Suppressor macrophage treated with lipopolysaccharide for 1 hour (primary cell): ENCODE results near the gene MAST4.
"Not testable (repeated sequence)": the region's sequence is repeated elsewhere in the genome, so short reads cannot be mapped to it uniquely, and the experiment has no call there.

Source experiments
- DNase-seq, 3 donors: peaks; one replicate each; pipeline ENCODE4 v3.0.0-alpha.2; 2020 to 2022

The MAST4 gene

DNA sequence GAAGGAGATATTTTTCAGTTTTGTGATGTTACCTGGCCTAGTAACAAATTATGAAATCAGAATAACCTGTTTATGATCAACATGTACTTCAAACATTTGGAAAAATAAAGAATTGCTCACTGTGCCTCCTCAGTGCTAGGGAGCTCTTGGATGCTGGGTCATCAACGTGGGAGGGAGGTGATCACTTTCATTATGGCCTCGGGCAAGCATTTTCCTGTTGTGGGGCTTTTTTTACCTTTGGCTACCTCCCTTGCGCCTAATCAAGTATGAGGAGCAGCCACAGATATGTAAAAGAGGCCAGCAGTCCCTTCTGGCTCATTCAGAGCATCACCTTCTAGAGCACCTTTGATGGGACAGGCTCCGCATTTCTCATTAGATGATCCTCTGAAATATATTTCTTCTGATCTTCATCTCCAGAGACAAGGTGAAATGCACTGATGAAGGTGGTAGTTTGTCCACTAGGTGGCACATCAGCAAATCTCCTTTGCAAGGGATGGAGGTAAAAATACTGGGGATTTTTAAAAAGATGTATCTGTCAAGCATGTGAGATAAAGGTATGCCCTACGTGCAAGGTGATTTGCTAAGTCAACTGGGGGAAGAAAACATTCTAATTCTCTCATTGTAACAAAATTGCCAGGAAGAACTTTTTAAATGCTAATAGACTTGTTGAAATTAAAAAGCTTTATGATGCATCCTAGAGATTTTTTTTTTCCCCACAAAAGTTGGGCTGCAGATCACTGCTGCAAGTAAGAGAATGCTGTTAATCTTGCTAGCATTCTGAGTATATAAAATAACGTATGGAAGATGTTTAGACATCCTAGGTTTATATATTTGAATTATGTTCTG is 218.2 kb downstream of the MAST4 start:
- peak; percentile 60 to 76 (median 60) for DNase-seq

DNA sequence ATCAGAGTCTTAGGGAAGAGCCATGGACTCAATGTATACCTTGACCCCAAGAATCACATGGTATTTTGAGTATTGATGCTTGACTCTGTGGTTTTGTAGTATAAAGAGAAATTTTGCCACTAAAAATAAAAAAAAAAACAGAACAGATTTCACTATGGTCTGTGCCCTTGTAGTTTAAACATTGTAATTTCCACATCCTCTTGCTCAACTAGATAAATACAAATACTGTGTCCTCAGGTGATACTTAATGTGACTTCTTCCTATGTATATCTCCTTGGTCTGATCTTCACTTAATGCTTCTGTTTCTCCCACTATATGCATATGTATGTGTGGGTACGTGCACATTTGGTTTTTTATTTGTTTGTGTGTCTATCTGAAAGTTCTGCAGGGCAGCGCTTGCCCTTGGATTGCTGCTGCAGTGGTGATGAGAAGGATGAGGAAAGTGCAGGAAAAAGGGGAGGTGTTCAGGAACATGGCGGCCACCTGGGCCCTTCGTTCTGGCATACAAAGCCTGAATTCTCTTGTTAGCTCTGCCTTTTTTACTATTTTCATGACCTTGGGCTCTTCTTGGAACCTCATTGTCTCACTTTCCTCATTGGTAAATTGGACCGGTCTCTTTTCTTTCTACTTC is 222.2 kb downstream of the MAST4 start:
- no peak for DNase-seq

DNA sequence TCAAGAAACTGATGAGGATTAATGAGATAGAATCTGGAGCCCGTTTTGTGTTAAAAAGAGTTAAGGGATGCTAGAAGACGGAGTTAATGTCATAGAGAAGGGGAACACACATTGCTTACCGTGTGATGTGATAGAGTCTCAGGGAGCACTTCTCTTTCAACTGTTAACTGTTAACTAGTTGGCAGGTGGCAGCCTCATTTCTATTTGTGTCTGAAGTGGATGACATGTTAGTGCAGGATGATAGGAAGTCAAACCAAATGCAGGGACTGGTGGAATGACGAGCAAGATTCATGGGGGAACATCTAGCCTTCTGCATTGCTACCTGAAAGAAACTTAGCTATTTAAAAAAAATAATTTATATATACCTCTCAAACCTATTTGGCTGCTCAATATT is 222.7 kb downstream of the MAST4 start:
- no peak for DNase-seq

DNA sequence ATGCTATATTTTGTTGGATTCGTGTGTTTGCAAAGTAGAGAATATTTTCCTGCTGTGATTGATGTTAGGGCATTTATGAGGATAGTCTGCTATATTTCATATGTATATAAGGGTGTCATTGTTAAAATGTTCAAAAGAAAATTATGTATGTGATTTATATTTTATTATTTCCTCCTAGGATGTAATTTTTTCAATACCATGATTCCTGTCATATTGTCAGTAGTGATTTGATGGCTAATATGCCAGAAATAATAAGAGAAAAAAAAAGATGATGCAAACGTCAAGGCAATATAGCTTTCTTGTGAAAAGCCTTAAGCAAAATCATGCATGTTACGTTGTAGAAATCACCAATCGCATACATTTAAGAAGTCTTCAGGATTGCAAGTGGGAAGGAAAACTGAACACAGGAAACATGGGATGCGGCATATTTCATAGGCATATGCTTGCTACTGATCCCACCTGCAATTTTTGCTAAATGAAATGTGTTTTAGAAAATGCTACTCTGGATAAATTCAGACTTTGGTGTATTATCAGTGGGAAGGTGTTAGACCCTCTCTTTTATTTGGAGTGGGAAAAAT is 224.5 kb downstream of the MAST4 start:
- no peak for DNase-seq

DNA sequence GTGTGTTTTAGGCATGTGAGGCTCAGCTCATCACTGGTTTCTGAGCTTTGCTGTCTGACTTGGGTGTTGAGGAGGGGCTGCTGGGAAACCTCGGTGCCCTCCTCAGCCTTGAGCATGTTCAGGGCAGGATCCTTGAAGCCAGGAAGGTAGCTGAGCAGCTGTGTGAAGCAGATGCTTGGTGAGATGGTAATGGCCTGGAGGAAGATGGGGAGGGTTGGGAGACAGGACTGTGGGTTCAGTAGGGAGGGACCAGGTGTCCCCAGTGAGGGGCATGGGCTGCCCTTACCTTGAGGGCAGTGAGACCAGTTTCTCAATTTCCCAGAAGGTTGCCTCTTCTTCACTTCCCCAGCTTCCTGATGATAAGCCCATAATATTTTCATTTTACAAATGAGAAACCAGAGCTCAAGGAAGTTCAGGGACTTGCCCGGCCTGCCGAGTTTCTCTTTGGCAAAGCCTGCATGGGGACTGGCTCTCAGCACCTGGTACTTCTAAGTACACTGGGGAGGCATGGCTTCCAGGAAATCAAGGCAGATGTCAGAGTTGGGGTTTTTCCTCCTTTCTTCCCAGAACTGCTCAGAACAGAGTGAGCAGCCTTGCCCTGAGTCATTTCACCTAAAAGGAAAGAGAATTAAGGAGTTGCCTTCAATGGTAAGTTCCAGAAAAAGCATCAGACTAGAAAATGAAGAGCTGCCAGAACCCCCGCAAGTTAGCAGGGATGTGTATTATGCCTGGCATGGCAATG is 225.7 kb downstream of the MAST4 start:
- DNase-seq: peak; percentile 11 to 77 (median 39)

DNA sequence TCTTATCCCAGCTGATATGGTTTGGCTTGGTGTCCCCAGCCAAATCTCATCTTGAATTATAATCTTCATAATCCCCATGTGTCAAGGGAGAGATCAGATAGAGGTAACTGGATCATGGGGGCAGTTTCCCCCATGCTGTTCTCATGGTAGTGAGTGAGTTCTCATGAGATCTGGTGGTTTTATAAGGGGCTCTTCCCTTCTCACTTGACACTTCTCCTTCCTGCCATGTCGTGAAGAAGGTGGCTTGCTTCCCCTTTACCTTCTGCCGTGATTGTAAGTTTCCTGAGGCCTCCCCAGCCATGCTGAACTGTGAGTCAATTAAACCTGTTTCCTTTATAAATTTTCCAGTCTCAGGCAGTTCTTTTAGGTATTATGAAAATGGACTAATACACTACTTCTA is 226.7 kb downstream of the MAST4 start:
- DNase-seq: not testable (repeated sequence)

DNA sequence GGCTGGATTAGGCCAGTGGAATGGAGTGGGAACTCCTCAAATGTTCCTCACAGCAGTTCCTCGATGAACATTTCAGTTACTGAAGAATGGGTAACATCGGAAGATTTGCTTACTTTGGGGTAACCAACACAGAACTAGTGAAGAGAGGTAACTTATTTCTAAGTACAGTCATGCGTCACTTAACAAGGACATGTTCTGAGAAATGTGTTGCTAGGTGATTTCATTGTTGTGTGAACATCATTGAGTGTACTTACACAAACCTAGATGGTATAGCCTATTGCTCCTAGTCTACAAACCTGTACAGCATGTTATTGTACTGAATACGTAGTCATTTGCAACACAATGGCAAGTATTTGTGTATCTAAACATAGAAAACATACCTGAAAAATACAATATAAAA is 228.3 kb downstream of the MAST4 start:
- DNase-seq: no peak

DNA sequence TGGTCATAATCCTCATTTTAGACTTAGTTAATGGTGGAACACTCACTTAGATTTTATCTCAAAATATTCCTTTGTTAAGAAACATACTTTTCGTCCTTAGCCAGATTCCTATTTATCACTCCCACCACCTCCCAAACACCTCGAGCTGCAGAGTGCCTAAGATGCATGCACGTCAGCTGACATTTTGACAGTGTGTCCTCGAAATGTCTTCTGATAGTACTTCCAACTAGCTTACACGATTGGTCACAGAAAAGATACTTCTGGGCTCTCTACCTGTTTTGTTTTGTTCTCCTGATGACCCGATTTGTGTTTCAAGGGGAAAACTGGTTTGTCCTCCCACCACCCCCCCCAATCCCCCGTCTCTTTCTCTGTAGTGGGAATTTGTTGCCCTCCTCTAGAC is 230.1 kb downstream of the MAST4 start:
- no peak for DNase-seq

DNA sequence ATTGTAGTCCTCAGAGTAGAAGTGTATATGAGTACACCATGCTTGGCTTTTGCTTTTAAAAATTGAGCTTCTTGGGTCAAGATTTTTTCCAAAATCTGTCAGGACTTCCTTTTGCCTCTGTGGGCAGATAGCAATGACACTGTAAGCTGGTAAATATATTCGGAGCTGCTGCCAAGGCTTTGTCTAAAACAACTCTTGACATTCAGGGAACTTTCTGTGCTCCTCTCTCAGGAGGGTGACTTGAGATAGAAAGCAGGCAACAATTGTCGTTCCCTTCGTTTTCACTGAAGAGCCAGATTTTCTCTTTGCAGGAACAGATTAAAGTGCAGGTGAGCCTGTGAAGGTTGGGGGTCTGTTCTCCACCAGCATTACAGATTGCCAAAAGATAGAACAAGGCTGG is 230.5 kb downstream of the MAST4 start:
- DNase-seq: no peak

DNA sequence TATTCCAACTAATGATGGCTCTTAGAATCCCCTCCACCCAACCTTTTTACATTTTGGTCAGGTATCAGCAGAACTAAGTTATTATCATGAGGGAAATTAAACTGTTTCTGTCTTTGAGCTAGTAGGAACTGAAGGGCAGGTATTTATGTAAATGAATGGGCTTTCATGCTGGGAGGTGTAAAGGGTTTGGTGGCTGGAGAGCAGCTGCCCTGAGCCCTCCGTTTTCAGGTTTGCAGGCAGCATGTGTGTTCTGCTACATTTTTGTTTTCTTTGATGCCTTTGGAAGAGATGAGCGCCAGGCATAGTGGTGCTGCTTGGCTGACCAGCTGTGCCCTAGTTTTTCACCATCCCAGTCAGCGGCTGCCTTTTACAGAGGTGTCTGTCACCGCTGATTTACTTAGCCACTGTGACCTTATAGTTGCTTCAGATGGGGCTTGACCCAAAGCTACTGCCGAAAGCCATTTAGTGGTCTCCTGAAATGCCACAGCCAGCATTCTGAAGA is 231.9 kb downstream of the MAST4 start:
- DNase-seq: no peak

DNA sequence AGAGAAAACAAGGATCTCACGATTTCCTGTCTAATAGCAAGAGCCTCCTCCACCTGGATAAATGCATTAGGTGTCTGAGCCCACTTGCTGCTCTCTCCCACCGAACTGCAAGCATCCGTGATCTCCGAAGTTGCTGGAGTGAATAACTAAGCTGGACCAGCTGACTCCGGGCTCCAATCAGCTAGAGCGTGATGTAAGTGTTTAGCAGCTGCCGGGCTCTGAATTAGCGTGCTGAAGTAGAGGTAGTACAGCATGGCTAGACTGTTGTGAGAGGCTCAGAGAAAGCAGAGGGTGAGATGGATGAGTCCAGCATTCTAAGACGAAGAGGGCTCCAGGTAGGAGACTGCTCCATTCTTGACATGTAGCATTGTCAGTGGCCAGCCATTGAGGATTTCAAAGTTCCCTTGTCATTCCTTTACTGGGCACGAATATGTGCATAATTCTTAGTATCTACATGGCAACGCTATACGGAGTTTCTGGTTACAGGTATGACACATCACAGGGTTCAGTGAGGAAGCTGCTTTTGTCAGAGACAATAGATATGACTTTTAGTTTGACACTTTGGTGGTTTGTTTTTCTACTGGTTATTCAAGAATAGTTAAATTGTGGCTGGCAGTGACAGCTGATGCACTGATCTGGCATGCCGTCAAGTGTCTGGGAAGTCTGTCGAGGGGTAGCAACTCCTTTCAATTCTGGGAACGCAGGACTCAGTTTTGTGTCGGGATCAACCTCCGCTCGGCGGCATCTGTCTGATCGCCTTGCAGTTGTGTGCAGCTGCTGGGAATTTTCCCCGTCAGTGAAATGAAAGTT is 232.6 kb downstream of the MAST4 start:
- DNase-seq: peak; percentile 49 to 65 (median 51)

DNA sequence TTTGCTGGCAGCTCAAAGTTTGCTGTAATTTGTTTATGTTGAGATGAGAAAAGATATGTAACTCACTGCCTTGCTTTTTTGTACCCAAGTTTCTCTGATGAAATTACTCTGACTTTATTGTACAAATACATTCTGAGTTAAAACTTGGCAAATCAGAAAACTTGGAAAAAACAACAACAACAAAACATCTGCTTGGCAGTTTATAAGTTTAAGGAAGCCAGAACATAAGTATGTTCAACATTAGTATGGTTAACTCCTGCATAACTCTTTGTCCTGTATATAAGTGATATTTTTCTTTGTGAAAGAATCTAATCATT is 233.1 kb downstream of the MAST4 start:
- DNase-seq: no peak

DNA sequence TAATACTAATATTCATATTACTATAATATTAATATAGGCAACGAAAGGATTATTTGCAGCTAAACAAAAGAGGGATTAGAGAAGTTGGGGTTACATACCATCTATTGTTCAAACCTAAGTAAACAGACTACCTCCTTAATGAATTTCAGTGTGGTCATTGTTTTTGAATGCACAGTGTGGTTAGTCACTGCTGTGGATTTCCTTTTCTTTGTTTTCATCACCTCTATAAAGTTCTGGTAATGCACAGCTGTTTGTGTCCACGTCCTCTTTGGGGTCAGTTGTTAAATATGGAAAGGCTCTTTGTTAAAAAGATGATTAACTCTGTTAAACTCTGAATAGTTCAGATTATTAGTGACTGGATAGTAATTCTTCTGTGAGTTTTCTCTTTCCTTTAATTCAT is 233.6 kb downstream of the MAST4 start:
- peak in 1 of 3 donors; percentile 24 for DNase-seq

DNA sequence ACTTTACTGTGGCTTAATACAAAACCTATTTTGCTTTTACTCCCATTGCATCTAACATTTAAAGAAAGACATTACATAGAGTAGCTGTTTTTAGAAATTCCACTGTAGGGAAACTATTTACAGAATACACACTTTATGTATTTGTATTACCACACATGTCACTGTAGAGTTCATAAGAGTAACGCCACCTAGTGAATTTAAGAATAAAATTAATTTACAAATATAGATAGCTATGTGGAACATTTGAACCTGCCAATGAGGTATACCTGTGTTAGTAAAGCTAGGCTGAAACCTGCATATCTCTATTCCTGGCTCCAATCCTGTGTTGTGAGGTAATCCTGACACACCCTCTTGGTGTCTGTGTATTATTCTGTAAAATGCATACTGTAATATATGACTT is 234.4 kb downstream of the MAST4 start:
- no peak for DNase-seq

DNA sequence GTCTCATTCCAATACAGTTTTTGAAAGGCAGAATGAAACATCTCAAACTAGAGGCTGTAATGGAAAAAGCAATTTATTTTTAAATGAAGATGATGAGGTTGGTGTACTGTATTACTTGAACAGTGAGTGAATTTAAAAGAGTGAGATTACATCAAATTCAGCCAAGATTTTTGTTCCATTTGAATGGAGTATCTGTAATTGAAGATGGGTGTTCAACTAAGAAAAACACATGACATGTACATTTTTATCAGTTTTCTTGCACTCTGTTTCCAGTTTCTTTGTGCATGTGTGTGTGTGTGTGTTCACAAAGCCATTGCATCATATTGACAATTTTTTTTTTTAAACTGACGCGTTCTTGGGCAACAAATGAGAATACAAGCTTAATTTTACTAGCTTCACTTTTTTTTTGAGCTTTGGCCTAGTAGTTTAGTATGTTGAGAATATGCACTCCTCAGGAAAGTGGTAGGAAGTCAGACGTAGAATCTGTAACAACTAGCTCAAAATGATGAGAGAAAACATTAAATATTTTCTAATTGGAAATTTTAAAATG is 243.5 kb downstream of the MAST4 start:
- DNase-seq: peak in 1 of 3 donors; percentile 19

DNA sequence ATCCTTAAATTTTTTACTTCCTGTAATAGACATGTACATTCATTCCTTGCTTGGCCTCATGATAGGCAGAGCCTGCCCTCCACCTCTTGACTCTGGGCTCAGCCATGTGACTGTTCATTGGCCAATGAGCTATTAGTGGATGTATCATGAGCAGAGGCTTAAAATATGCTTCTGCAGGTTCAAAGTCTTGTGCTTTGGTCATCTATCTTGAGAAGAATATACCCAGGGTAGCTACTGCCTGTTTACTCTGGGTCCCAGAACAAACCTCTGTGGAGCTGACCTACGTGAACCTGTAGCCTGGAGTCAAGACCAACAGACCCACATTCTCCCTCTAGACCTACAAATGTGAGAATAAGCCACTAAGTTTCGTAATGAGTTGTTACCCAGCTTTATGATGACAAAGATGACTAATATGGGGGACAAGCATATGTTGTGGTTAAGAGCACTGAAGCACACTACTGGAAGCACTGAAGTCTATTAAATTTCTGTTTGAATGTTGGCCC is 244.4 kb downstream of the MAST4 start:
- DNase-seq: peak; percentile 44 to 74 (median 73)

DNA sequence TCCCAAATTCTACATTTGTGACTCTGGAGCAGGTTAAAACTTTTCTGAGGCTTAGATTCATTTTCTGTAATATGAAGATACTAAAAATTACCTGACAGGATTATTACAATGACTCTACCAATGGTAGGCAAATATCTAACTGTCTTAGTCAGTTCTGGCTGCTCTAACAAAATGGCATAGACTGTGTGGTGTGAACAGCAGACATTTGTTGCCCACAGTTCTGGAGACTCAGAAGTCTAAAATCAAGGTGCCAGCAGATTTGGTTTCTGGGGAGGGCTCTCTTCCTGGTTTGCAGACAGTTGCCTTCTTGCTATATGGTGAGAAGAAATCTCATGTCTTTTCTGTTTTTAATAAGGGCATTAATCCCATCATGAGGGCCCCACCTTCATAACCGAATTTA is 245.1 kb downstream of the MAST4 start:
- DNase-seq: no peak

DNA sequence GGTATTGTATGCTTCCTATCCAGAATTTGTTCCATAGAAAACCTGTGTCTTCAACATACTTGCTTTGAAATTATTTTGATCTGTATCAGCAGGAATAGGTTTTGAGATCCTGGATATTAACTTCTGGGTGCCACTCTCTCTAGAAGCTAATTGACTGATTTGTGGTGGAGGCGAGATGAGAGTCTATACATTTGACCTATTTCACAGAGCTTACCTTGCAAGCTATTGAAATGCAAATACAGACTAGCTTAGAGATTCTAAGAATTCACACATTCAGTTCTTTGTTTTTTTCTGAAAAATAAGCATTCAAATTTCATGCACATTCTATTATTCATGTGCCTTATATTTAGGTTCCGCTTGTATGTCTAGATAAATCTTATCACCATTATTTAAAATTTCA is 246.3 kb downstream of the MAST4 start:
- no peak for DNase-seq

DNA sequence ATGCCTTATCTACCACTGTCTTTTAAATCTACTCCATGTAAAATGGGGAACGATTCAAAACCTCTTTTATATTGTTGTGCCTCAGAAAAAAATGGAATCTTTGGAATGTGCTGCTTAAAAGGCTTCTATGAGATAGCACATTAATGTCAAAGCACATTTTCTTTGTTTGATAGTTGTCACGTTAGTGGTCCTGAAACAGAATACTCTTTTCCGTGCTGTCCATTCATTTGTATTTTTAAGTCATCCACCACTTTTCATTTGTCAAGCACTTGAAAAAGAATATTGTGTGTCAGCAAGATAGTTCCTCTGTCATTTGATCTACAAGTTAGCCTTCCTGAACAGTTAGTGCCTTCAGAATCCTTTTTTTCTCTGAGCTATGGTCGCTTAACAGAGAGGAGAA is 246.9 kb downstream of the MAST4 start:
- DNase-seq: no peak

DNA sequence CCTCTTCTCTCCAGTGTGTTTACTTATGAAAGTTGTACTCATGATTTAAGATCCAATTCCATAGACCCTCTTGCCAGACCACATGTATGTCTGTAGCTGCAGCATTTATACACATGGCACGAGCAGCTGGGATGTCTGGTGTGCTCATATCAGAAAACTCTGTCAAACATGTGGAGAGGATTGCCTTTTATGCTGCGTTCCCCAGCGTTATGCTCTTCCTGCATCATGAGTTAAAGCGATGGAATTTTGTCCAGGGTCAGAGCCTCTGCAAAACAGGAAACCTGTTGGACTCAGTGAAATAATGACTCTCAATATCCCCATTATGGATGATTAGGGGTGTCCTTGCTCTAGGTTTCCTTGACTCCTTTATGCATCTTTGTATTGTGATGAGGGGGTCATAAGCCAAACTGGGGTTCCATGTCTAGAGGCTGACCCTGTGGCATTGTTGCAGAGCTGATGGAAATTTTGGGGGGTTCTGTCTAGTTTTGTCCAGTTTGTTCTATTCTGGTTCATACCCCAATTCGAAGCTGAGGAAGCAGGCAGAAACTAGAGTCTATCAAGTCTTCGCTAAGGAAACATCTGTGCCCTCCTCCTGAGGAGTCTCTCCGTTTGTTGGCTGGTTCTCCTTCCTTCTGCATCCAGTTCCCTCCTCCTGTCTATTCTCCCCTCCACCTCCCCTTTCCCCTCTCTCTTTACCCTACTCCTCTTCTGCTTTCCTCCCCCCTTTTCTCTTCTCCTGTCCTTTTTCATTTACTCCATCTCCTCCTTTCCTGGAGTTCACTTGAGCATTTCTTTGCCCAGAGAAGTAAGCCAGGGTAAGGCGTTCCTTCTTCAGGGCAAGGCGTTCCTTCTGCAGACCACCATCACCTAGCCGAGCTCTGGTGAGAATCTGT is 252.8 kb downstream of the MAST4 start:
- no peak for DNase-seq

DNA sequence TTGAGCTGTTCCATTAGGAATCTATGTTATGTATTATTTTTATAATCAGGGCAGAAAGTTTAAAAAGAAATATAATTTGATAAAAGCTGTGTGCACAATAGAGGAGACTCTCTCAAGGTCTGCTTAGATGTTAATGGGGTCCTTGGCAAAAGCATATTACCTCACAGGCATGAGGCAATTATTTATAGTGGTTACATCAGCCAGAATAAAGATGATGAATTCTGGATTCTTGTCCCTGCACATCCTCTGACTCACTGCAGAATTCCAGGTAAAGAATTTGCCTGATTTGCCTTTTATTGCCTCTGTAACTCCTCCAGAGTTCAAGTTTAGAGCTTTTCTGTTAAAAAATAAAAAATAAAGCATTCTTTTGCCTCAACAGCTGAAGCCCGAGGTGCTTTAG is 253.6 kb downstream of the MAST4 start:
- peak in 2 of 3 donors; percentile 13 to 29 for DNase-seq
